OCI-LY7 (cell line): ENCODE measurements around the gene GPRC6A.

Source experiments
- CTCF ChIP-seq: fragments of 200-600 bp; sonication (generic); conservative IDR thresholded peaks from 2 replicates; pipeline ENCODE4 v1.5.1; 2014; ENCODE audit warnings: mild to moderate bottlenecking, antibody characterized with exemption, low read length, moderate library complexity, mixed read lengths
- EZH2phosphoT487 ChIP-seq: fragments of 200-600 bp; sonication (generic); IDR thresholded peaks from 2 replicates; pipeline ENCODE4 v1.6.1; 2018; ENCODE audit warnings: low read depth, borderline replicate concordance, mild to moderate bottlenecking, mixed run types, antibody characterized with exemption, low read length, moderate library complexity, mixed read lengths

- no peak for TF ChIP-seq CTCF
- no peak for TF ChIP-seq EZH2phosphoT487
These were observed 48.0 kb upstream of the GPRC6A start, which contains the start of gene RFX6 for GRCh38 chr6:116876635-116877611.
